Measurements from ENCODE around the gene NT5DC3. TPM values are rescaled to one million over a fixed set of nuclear protein-coding genes. Genes with fewer than 3 reads are reported as not detected.
A peak's percentile ranks its signal among the peaks of the same experiment; 100 is the strongest.

Gene NT5DC3
- polyA plus RNA-seq, 3 donors = 0.27 to 4.8 (median 0.93) TPM

GRCh38 chr12:103858953-103859601 lies 18.0 kb upstream of the NT5DC3 start:
- TF ChIP-seq, protein P1, sequence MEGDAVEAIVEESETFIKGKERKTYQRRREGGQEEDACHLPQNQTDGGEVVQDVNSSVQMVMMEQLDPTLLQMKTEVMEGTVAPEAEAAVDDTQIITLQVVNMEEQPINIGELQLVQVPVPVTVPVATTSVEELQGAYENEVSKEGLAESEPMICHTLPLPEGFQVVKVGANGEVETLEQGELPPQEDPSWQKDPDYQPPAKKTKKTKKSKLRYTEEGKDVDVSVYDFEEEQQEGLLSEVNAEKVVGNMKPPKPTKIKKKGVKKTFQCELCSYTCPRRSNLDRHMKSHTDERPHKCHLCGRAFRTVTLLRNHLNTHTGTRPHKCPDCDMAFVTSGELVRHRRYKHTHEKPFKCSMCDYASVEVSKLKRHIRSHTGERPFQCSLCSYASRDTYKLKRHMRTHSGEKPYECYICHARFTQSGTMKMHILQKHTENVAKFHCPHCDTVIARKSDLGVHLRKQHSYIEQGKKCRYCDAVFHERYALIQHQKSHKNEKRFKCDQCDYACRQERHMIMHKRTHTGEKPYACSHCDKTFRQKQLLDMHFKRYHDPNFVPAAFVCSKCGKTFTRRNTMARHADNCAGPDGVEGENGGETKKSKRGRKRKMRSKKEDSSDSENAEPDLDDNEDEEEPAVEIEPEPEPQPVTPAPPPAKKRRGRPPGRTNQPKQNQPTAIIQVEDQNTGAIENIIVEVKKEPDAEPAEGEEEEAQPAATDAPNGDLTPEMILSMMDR (IDR thresholded peaks at IDR 0.05) = no peak

DNA sequence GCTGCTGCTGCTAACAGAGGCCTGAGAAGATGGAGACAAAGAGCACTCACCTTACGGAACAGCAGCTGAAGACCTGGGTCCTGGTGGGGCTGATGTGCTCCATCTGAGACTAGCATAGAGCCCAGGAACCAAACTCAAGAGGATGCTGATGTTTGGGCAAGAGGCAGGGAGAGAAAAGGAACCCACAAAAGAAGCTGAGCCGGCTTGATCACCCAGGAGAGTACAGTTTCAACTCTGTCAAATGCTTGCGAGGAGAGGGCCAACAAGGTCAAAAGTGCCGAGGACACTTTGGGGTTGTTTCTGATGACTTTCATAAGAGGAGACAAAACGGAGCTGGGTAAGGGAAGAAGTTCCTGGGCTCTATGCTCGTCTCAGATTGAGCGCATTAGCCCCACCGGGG lies 17.3 kb upstream of the NT5DC3 start:
- Histone ChIP-seq H3K4me1 (ENCODE audit: control insufficient read depth in 1 of 2, insufficient read depth in 2 of 2, low read length in 2 of 2) (no peaks in the 10 kb centered on the region), H3K36me3 (replicated peaks in 1 of 2; ENCODE audit: control insufficient read depth in 1 of 2, insufficient read depth in 2 of 2, low read length in 2 of 2) (no peaks in the 10 kb centered on the region), H4K20me1 (ENCODE audit: insufficient read depth, low read length) (no peaks in the 10 kb centered on the region), H3K79me2 (ENCODE audit: insufficient read depth, low read length) (no peaks in the 10 kb centered on the region), H3K9me3 (replicated peaks in 1 of 2; ENCODE audit: control insufficient read depth in 1 of 2, insufficient read depth in 1 of 2, low read length in 2 of 2) (no peaks in the 10 kb centered on the region), H3K27me3 (ENCODE audit: control insufficient read depth in 2 of 2, insufficient read depth in 2 of 2, low read length in 2 of 2) (no peaks in the 10 kb centered on the region), H3K4me3 (replicated peaks in 1 of 3; ENCODE audit: low read depth in 2 of 3, low read length in 3 of 3) (no peak overlapping the region), H2AFZ (ENCODE audit: insufficient read depth, low read depth, low read length, poor library complexity, severe bottlenecking) (no peak overlapping the region), H3K27ac (ENCODE audit: low read depth in 1 of 2, low read length in 2 of 2) (no peak overlapping the region), H3K9ac (ENCODE audit: insufficient read depth, low read length, poor library complexity, severe bottlenecking) (no peak overlapping the region), H3K4me2 (replicated peaks; ENCODE audit: extremely low read depth, low read length, poor library complexity, severe bottlenecking) (no peak overlapping the region)
- H3K27ac Mint-ChIP-seq = no peak overlapping the region
- WGBS (ENCODE audit: insufficient coverage) = 85% methylated on average over 5 of the region's 8 CpGs
- H3K4me3 Mint-ChIP-seq = no peak overlapping the region
- DNase-seq = no peak
- peaks cover 0 to 6% (median 0%) of the 10 kb centered on the region in 3 donors for H3K27me3 Mint-ChIP-seq (ENCODE audit: low read depth in 3 of 3)
- intact Hi-C loops (cut with micrococcal nuclease) = no loop called here
- TF ChIP-seq, protein P1 (IDR thresholded peaks at IDR 0.05) = no peak
- no peaks in the 10 kb centered on the region for H3K9me3 Mint-ChIP-seq
- H3K4me1 Mint-ChIP-seq = no peaks in the 10 kb centered on the region
- no peaks in the 10 kb centered on the region for H3K36me3 Mint-ChIP-seq

More at GRCh38 chr12:103858953-103859601, 18.0 kb upstream of the NT5DC3 start:
- no peaks in the 10 kb centered on the region for H3K79me2 ChIP-seq (ENCODE audit: insufficient read depth, low read length)
- WGBS (ENCODE audit: insufficient coverage) = 90% methylated on average over 6 of the region's 10 CpGs
- Mint-ChIP-seq H3K27ac (no peak overlapping the region), H3K4me3 (no peak overlapping the region), H3K36me3 (no peaks in the 10 kb centered on the region), H3K4me1 (no peaks in the 10 kb centered on the region), H3K27me3 (ENCODE audit: low read depth in 3 of 3) (peaks cover 0 to 6% (median 1%) of the 10 kb centered on the region in 3 donors), H3K9me3 (no peaks in the 10 kb centered on the region)
- intact Hi-C loops (cut with micrococcal nuclease) = no loop called here
- H4K20me1 ChIP-seq (ENCODE audit: insufficient read depth, low read length) = no peaks in the 10 kb centered on the region
- H3K27me3 ChIP-seq (ENCODE audit: control insufficient read depth in 2 of 2, insufficient read depth in 2 of 2, low read length in 2 of 2) = no peaks in the 10 kb centered on the region
- H3K9me3 ChIP-seq (replicated peaks in 1 of 2; ENCODE audit: control insufficient read depth in 1 of 2, insufficient read depth in 1 of 2, low read length in 2 of 2) = no peaks in the 10 kb centered on the region
- DNase-seq = peak in 1 of 3 donors; percentile 21
- no peaks in the 10 kb centered on the region for H3K36me3 ChIP-seq (replicated peaks in 1 of 2; ENCODE audit: control insufficient read depth in 1 of 2, insufficient read depth in 2 of 2, low read length in 2 of 2)
- no peak overlapping the region for H3K9ac ChIP-seq (ENCODE audit: insufficient read depth, low read length, poor library complexity, severe bottlenecking)
- H3K27ac ChIP-seq (ENCODE audit: low read depth in 1 of 2, low read length in 2 of 2) = no peak overlapping the region
- no peak overlapping the region for H3K4me2 ChIP-seq (replicated peaks; ENCODE audit: extremely low read depth, low read length, poor library complexity, severe bottlenecking)
- H2AFZ ChIP-seq (ENCODE audit: insufficient read depth, low read depth, low read length, poor library complexity, severe bottlenecking) = no peak overlapping the region
- H3K4me1 ChIP-seq (ENCODE audit: control insufficient read depth in 1 of 2, insufficient read depth in 2 of 2, low read length in 2 of 2) = no peaks in the 10 kb centered on the region
- no peak overlapping the region for H3K4me3 ChIP-seq (replicated peaks in 1 of 3; ENCODE audit: low read depth in 2 of 3, low read length in 3 of 3)
